GM10266 (cell line): Measurements from ENCODE around the gene SLC6A6.
"Not testable (repeated sequence)": the region's sequence is repeated elsewhere in the genome, so short reads cannot be mapped to it uniquely, and the experiment has no call there.

ENCODE experiments used
- DNase-seq: peaks from one replicate; pipeline ENCODE4 v3.0.0; 2012; ENCODE audit errors: extremely low spot score
- TF ChIP-seq, protein P1 (sequence below): IDR thresholded peaks from 2 replicates; pipeline ENCODE4 v1.5.1; 2012; ENCODE audit warnings: mild to moderate bottlenecking, low read depth; ENCODE audit not compliant: control insufficient read depth, insufficient read depth; ENCODE audit errors: missing control alignments

SLC6A6 gene

DNA sequence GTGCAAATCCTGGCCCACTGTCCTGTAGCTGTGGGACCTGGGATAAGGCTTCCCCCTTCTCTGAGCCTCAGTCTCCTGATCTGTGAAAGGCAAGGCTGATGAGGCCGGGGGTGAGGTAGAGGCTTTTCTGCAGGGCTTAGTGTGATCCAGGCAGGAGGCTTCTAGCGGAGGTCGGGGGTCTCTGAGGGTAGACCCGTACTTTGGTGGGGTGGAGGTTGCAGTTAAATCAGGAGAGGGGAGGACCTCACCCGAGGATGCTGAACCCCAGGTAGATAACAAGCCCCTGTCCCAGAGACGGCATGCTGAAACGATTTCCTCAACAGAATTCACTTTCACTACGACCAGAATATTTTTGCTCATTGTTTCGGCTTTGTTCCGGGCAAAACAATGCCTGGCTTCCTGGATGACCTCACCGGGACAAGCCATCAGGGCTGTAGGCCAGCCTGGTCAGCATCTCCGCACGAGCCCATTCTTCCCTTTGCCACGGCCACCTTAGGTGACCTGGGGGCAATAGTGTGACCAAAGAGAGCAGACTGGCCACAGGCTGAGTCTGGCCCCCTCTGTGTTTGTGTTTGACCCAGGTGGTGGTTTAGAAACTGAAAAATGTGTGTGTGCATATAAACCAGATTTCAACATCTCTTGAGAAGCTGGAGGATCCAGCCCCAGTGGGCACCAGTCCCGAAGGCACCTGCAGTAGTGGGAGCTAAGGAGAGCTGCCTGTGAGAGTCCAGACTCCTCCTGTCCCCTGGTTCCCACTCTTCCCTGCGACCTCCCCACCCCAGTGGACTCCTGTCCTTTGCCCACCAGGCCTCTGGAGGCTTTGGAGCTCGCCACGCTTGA is 33.0 kb downstream of the SLC6A6 start:
- TF ChIP-seq, protein P1, sequence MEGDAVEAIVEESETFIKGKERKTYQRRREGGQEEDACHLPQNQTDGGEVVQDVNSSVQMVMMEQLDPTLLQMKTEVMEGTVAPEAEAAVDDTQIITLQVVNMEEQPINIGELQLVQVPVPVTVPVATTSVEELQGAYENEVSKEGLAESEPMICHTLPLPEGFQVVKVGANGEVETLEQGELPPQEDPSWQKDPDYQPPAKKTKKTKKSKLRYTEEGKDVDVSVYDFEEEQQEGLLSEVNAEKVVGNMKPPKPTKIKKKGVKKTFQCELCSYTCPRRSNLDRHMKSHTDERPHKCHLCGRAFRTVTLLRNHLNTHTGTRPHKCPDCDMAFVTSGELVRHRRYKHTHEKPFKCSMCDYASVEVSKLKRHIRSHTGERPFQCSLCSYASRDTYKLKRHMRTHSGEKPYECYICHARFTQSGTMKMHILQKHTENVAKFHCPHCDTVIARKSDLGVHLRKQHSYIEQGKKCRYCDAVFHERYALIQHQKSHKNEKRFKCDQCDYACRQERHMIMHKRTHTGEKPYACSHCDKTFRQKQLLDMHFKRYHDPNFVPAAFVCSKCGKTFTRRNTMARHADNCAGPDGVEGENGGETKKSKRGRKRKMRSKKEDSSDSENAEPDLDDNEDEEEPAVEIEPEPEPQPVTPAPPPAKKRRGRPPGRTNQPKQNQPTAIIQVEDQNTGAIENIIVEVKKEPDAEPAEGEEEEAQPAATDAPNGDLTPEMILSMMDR, result no peak
- no peak for DNase-seq

DNA sequence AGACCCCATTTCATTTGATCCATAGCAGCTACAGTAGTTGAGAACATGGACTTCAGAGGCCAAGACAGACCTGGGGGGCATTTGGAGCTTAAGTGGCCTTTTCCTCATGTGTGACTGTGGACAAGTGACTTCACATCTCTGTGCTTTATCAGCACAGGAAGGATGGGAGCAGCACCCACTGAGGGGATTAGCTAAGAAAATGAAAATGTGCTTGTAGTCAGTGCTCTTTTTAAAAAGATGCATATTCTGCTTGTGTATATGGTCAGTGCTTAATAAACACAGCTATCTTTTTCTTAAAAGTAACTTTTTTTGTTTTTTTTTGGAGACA is 34.5 kb downstream of the SLC6A6 start:
- no peak for DNase-seq
- TF ChIP-seq, protein P1, result no peak

- not testable (repeated sequence) for DNase-seq
Measured at GRCh38 chr3:14437705-14438104, 35.3 kb downstream of the SLC6A6 start.

GRCh38 chr3:14438262-14438661 is 35.9 kb downstream of the SLC6A6 start:
- TF ChIP-seq, protein P1, result no peak

GRCh38 chr3:14438929-14439328 is 36.5 kb downstream of the SLC6A6 start:
- TF ChIP-seq, protein P1, result no peak
- DNase-seq, result no peak

More at GRCh38 chr3:14438262-14438661, 35.9 kb downstream of the SLC6A6 start:
- no peak for DNase-seq

GRCh38 chr3:14439501-14440167 is 37.2 kb downstream of the SLC6A6 start:
- TF ChIP-seq, protein P1, result no peak
- DNase-seq, result no peak

DNA sequence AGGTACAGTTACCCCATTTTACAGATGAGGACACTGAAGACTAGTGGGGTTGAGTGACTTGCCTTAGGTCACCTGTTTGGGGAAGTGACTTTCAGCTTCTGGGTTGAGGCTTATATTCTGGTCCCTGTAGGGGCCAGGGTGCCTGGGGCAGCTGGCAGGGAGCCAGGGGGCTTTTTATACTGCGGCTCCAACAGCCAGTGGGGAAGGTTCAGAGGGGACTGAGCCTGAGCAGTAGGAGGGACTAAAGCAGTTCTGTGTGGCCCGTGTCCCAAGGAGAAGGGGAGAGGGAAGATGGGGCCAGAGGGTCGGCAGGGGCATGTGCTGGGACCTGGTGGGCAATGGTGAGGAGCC is 37.7 kb downstream of the SLC6A6 start:
- DNase-seq, result no peak
- TF ChIP-seq, protein P1, result no peak
